Astrocyte (in vitro differentiated cells and primary cell): ENCODE measurements around the gene HAPSTR1. TPM values are rescaled to one million over a fixed set of nuclear protein-coding genes. Genes with fewer than 3 reads are reported as not detected.

Source experiments
- DNase-seq: peaks from one replicate; pipeline ENCODE4 v3.0.0-alpha.2; 2010; ENCODE audit warnings: low read depth
- FAIRE-seq: peaks from 2 replicates; lab custom pipeline; 2011; peaks lifted over from hg19 to GRCh38; lab: Jason Lieb, UNC
- H2AFZ ChIP-seq: 2 replicates; pipeline ENCODE4 v1.6.0; 2012; ENCODE audit warnings: low read depth, low read length, inconsistent platforms
- H3K27ac ChIP-seq: 2 replicates; pipeline ENCODE4 v1.5.1; 2011; ENCODE audit warnings: low read depth, low read length, inconsistent platforms
- H3K27me3 ChIP-seq: 2 replicates; pipeline ENCODE4 v1.6.0; 2011; ENCODE audit warnings: low read length, inconsistent platforms; ENCODE audit not compliant: insufficient read depth
- H3K36me3 ChIP-seq: 2 replicates; pipeline ENCODE4 v1.5.1; 2011; ENCODE audit warnings: low read length, inconsistent platforms; ENCODE audit not compliant: insufficient read depth
- H3K4me1 ChIP-seq: 2 replicates; pipeline ENCODE4 v1.5.1; 2011; ENCODE audit warnings: low read length, inconsistent platforms; ENCODE audit not compliant: insufficient read depth
- H3K4me2 ChIP-seq: 2 replicates; pipeline ENCODE4 v1.6.0; 2012; ENCODE audit warnings: low read length, inconsistent platforms
- H3K4me3 ChIP-seq: 2 replicates; pipeline ENCODE4 v1.5.1; 2011; ENCODE audit warnings: low read depth, mild to moderate bottlenecking, low read length, inconsistent platforms; ENCODE audit not compliant: insufficient read depth
- H3K79me2 ChIP-seq: 2 replicates; pipeline ENCODE4 v1.6.0; 2012; ENCODE audit warnings: mild to moderate bottlenecking, low read length, inconsistent platforms; ENCODE audit not compliant: insufficient read depth
- H3K9ac ChIP-seq: 2 replicates; pipeline ENCODE4 v1.6.0; 2012; ENCODE audit warnings: mild to moderate bottlenecking, low read length, inconsistent platforms
- H3K9me3 ChIP-seq: 2 replicates; pipeline ENCODE4 v1.5.1; 2012; ENCODE audit warnings: low read depth, mild to moderate bottlenecking, low read length, inconsistent platforms; ENCODE audit not compliant: insufficient read depth
- H4K20me1 ChIP-seq: 2 replicates; pipeline ENCODE4 v1.6.0; 2012; ENCODE audit warnings: low read length, inconsistent platforms; ENCODE audit not compliant: insufficient read depth
- H3K27ac Mint-ChIP-seq: one replicate; pipeline ENCODE4 v1.8.0; 2021; ENCODE audit warnings: mild to moderate bottlenecking, mixed read lengths; ENCODE audit not compliant: unreplicated experiment
- H3K27me3 Mint-ChIP-seq: one replicate; pipeline ENCODE4 v1.8.0; 2021; ENCODE audit warnings: low read depth, mixed read lengths; ENCODE audit not compliant: unreplicated experiment
- H3K36me3 Mint-ChIP-seq: one replicate; pipeline ENCODE4 v1.8.0; 2021; ENCODE audit warnings: low read depth, mixed read lengths; ENCODE audit not compliant: unreplicated experiment
- H3K4me1 Mint-ChIP-seq: one replicate; pipeline ENCODE4 v1.8.0; 2021; ENCODE audit warnings: low read depth, mixed read lengths; ENCODE audit not compliant: unreplicated experiment
- H3K4me3 Mint-ChIP-seq: one replicate; pipeline ENCODE4 v1.8.0; 2021; ENCODE audit warnings: mild to moderate bottlenecking, moderate library complexity, mixed read lengths; ENCODE audit not compliant: unreplicated experiment
- H3K9me3 Mint-ChIP-seq: one replicate; pipeline ENCODE4 v1.8.0; 2021; ENCODE audit warnings: mild to moderate bottlenecking, mixed read lengths; ENCODE audit not compliant: unreplicated experiment
- CTCF ChIP-seq: IDR thresholded peaks from 2 replicates; pipeline ENCODE4 v1.5.1; 2011; ENCODE audit warnings: low read depth, mild to moderate bottlenecking, inconsistent platforms, low read length, moderate library complexity; ENCODE audit not compliant: insufficient read depth
- EZH2 ChIP-seq: IDR thresholded peaks from 2 replicates; pipeline ENCODE4 v1.6.1; 2012; ENCODE audit warnings: mild to moderate bottlenecking, low read length, inconsistent platforms; ENCODE audit not compliant: insufficient read depth
- total RNA-seq: library from RNA; stranded (reverse); gene quantifications from 2 replicates; pipeline ENCODE4 v1.2.1, GENCODE V29; 2021

HAPSTR1 gene
- total RNA-seq, 1 donor from 2014 or later, result 99.5 TPM

DNA sequence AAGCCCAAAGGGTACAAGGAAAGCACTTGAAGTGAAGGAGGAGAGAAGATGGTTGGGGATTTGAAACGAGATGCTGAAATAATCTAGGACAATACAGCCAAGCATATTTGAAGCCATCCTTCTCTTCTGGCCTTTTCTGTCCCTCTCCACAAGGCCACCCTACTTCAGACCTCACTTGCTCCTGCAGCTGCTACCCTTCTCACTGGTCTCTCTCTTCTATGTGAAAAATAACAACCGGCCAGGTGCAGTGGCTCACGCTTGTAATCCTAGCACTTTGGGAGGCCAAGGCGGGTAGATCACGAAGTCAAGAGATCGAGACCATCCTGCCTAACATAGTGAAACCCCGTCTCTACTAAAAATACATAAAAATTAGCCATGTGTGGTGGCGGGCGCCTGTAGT lies 33.2 kb upstream of the HAPSTR1 start:
- Mint-ChIP-seq H3K27ac (no peak overlapping the region), H3K4me1 (peaks cover 1% of the 10 kb centered on the region), H3K4me3 (no peak overlapping the region), H3K36me3 (no peaks in the 10 kb centered on the region), H3K27me3 (no peaks in the 10 kb centered on the region), H3K9me3 (no peaks in the 10 kb centered on the region)
- no peaks in the 10 kb centered on the region for H3K4me1 ChIP-seq
- no peak overlapping the region for H2AFZ ChIP-seq
- H3K27ac ChIP-seq, result no peak overlapping the region
- no peaks in the 10 kb centered on the region for H3K27me3 ChIP-seq
- H3K36me3 ChIP-seq, result no peaks in the 10 kb centered on the region
- no peaks in the 10 kb centered on the region for H3K9me3 ChIP-seq
- no peak overlapping the region for H3K4me3 ChIP-seq
- H4K20me1 ChIP-seq, result no peaks in the 10 kb centered on the region
- TF ChIP-seq CTCF, result no peak
- TF ChIP-seq EZH2, result no peak
- no peaks in the 10 kb centered on the region for H3K79me2 ChIP-seq
- H3K4me2 ChIP-seq, result no peak overlapping the region
- no peak overlapping the region for H3K9ac ChIP-seq
- no peak for DNase-seq
- FAIRE-seq, result no peak

DNA sequence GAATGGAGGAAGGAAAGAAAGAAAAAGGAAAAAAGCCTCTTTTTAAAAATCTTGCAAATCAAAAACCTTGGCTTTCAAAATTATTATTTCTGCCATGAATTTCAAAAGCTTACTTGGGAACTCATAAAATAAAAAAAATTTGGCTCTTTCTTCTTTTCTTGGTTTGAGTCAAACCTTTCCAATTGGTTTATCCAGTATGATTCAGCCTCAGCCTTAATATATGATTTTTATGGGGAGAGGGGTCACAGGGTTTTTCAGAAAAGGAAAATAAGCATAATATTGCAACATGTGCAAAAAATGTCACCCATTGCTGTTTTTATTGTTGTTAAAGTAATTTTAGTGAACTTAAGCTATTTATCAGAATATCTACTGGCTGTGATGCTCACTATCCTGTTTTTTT lies 31.2 kb upstream of the HAPSTR1 start:
- Histone ChIP-seq H3K9ac (no peak overlapping the region), H3K36me3 (no peaks in the 10 kb centered on the region), H3K4me3 (no peak overlapping the region), H3K9me3 (no peaks in the 10 kb centered on the region), H3K4me1 (no peaks in the 10 kb centered on the region), H2AFZ (no peak overlapping the region), H3K27me3 (no peaks in the 10 kb centered on the region), H4K20me1 (no peaks in the 10 kb centered on the region), H3K79me2 (no peaks in the 10 kb centered on the region), H3K4me2 (no peak overlapping the region), H3K27ac (no peak overlapping the region)
- no peak overlapping the region for H3K4me3 Mint-ChIP-seq
- FAIRE-seq (no peak), DNase-seq (no peak)
- TF ChIP-seq CTCF (no peak), EZH2 (no peak)
- H3K27ac Mint-ChIP-seq, result no peak overlapping the region
- H3K4me1 Mint-ChIP-seq, result peaks cover 1% of the 10 kb centered on the region
- no peaks in the 10 kb centered on the region for H3K36me3 Mint-ChIP-seq
- H3K9me3 Mint-ChIP-seq, result no peaks in the 10 kb centered on the region
- H3K27me3 Mint-ChIP-seq, result no peaks in the 10 kb centered on the region

- Histone ChIP-seq H3K27me3 (no peaks in the 10 kb centered on the region), H3K4me2 (no peak overlapping the region), H3K79me2 (no peaks in the 10 kb centered on the region), H3K4me1 (no peaks in the 10 kb centered on the region), H3K9ac (no peak overlapping the region), H4K20me1 (no peaks in the 10 kb centered on the region), H3K9me3 (no peaks in the 10 kb centered on the region), H3K27ac (no peak overlapping the region), H2AFZ (no peak overlapping the region), H3K4me3 (no peak overlapping the region), H3K36me3 (no peaks in the 10 kb centered on the region)
- H3K4me1 Mint-ChIP-seq, result peaks cover 1% of the 10 kb centered on the region
- no peaks in the 10 kb centered on the region for H3K9me3 Mint-ChIP-seq
- no peaks in the 10 kb centered on the region for H3K36me3 Mint-ChIP-seq
- no peak overlapping the region for H3K27ac Mint-ChIP-seq
- TF ChIP-seq EZH2 (no peak), CTCF (no peak)
- no peak for FAIRE-seq
- peak; percentile 42 for DNase-seq
- no peaks in the 10 kb centered on the region for H3K27me3 Mint-ChIP-seq
- no peak overlapping the region for H3K4me3 Mint-ChIP-seq
Measured at GRCh38 chr16:9061358-9061813, 30.1 kb upstream of the HAPSTR1 start.
